BLaER1 treated with 17β-estradiol and CSF1 and Interleukin-3, amounts not matched to agents 10 nM and 100 nM (cell line): ENCODE results near the gene SMOC1.

Source experiments
- H3K27ac ChIP-seq, 11 experiments: shearing (Covaris generic); formaldehyde crosslinking; 2 replicates each; pipeline ENCODE4 v1.8.1; 2022
- H3K27me3 ChIP-seq, 11 experiments: shearing (Covaris generic); formaldehyde crosslinking; 2 replicates each; pipeline ENCODE4 v1.8.1; 2022
- H3K36me3 ChIP-seq, 11 experiments: shearing (Covaris generic); formaldehyde crosslinking; 2 replicates each; pipeline ENCODE4 v1.8.1; 2022
- H3K4me1 ChIP-seq, 10 experiments: shearing (Covaris generic); formaldehyde crosslinking; 2 replicates each; pipeline ENCODE4 v1.8.1; 2022
- H3K4me2 ChIP-seq, 11 experiments: shearing (Covaris generic); formaldehyde crosslinking; 2 replicates each; pipeline ENCODE4 v1.8.1; 2022
- H3K4me3 ChIP-seq, 10 experiments: shearing (Covaris generic); formaldehyde crosslinking; 2 replicates each; pipeline ENCODE4 v1.8.1; 2022
- H3K9ac ChIP-seq, 11 experiments: shearing (Covaris generic); formaldehyde crosslinking; 2 replicates each; pipeline ENCODE4 v1.8.1; 2022
- H3K9me3 ChIP-seq, 11 experiments: shearing (Covaris generic); formaldehyde crosslinking; replicated peaks in 1 of 11; 2 replicates each; pipeline ENCODE4 v1.8.1; 2022
- H4K20me1 ChIP-seq, 11 experiments: shearing (Covaris generic); formaldehyde crosslinking; 2 replicates each; pipeline ENCODE4 v1.8.1; 2022
- Cebpa-rat ChIP-seq, 11 experiments: shearing (Covaris generic); IDR thresholded peaks; 2 replicates each; pipeline ENCODE4 v1.8.1; 2022

Gene SMOC1

DNA sequence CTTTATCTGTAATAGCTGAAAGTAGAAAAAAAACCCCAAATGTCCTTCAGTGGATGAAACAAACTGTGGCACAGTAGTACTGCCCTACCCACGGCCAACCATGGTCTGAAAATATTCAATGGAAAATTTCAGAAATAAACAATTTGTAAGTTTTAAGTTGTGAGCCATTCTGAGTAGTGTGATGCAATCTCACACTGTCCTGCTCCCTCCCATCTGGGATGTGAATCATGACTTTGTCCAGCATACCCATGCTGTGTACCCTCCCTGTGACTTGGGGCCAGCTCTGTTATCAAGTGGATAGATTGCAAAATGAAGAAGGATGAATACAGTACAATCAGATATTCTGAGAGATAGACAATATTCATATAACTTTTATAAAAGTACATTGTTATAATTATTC is 106.2 kb downstream of the SMOC1 start:
- Histone ChIP-seq H3K4me2 (no peak overlapping the region), H3K9ac (no peak overlapping the region), H3K36me3 (no peaks in the 10 kb centered on the region), H3K27ac (no peak overlapping the region), H3K9me3 (peaks cover 0 to 6% (median 0%) of the 10 kb centered on the region in 11 experiments; a peak in 2 of 22 replicates), H3K4me3 (no peak overlapping the region), H4K20me1 (no peaks in the 10 kb centered on the region), H3K27me3 (no peaks in the 10 kb centered on the region; a peak in 1 of 22 replicates), H3K4me1 (peaks cover 13 to 20% (median 16%) of the 10 kb centered on the region in 10 experiments; a peak in 18 of 20 replicates)
- TF ChIP-seq Cebpa-rat (IDR thresholded peaks at IDR 0.05), result no peak

- H3K4me2 ChIP-seq, result peak overlapping the region; percentile 38 to 64 (median 51); a peak in 21 of 22 replicates
- H3K4me3 ChIP-seq, result no peak overlapping the region
- no peaks in the 10 kb centered on the region for H4K20me1 ChIP-seq
- no peak for TF ChIP-seq Cebpa-rat (IDR thresholded peaks at IDR 0.05)
- peaks cover 13 to 20% (median 16%) of the 10 kb centered on the region in 10 experiments; a peak in 18 of 20 replicates for H3K4me1 ChIP-seq
- H3K27me3 ChIP-seq, result no peaks in the 10 kb centered on the region; a peak in 1 of 22 replicates
- no peak overlapping the region for H3K9ac ChIP-seq
- no peaks in the 10 kb centered on the region for H3K36me3 ChIP-seq
- no peak overlapping the region; a peak in 1 of 22 replicates for H3K27ac ChIP-seq
- peaks cover 0 to 6% (median 0%) of the 10 kb centered on the region in 11 experiments; a peak in 2 of 22 replicates for H3K9me3 ChIP-seq
Observed at GRCh38 chr14:69986336-69986735, 107.1 kb downstream of the SMOC1 start.

GRCh38 chr14:69987406-69988121 is 108.3 kb downstream of the SMOC1 start:
- Histone ChIP-seq H4K20me1 (no peaks in the 10 kb centered on the region), H3K27ac (peak overlapping the region in 1 of 11 experiments; percentile 35; a peak in 1 of 22 replicates), H3K27me3 (no peaks in the 10 kb centered on the region; a peak in 1 of 22 replicates), H3K4me3 (no peak overlapping the region), H3K4me1 (peaks cover 13 to 20% (median 16%) of the 10 kb centered on the region in 10 experiments; a peak in 18 of 20 replicates), H3K4me2 (peak overlapping the region; percentile 38 to 64 (median 51); a peak in 20 of 22 replicates), H3K9ac (no peak overlapping the region), H3K9me3 (peaks cover 0 to 6% (median 0%) of the 10 kb centered on the region in 11 experiments; a peak in 2 of 22 replicates), H3K36me3 (no peaks in the 10 kb centered on the region)
- no peak for TF ChIP-seq Cebpa-rat (IDR thresholded peaks at IDR 0.05)

DNA sequence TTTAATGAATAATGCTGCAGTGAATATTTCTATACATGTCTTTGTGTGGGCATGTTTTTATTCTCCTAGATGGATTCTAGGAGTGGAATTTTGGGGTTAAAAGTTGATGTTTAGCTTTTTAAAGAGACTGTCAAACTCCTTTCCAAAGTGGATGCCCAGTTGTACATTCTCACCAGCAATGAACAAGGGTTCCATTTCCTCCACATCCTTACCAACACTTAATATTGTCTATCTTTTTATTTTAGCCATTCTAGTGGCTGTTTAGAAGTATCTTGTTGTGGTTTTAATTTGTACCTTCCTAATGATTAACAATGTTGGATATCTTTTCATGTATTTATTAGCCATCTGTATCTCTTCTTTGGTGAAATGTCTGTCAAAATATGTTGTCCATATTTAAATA is 109.8 kb downstream of the SMOC1 start:
- H3K9ac ChIP-seq, result no peak overlapping the region
- H3K4me3 ChIP-seq, result no peak overlapping the region
- no peaks in the 10 kb centered on the region for H3K27me3 ChIP-seq
- peaks cover 13 to 20% (median 16%) of the 10 kb centered on the region in 10 experiments; a peak in 18 of 20 replicates for H3K4me1 ChIP-seq
- no peaks in the 10 kb centered on the region for H4K20me1 ChIP-seq
- no peak overlapping the region for H3K4me2 ChIP-seq
- H3K9me3 ChIP-seq, result peaks cover 0 to 6% (median 0%) of the 10 kb centered on the region in 11 experiments; a peak in 2 of 22 replicates
- no peaks in the 10 kb centered on the region for H3K36me3 ChIP-seq
- H3K27ac ChIP-seq, result no peak overlapping the region
- no peak for TF ChIP-seq Cebpa-rat (IDR thresholded peaks at IDR 0.05)

DNA sequence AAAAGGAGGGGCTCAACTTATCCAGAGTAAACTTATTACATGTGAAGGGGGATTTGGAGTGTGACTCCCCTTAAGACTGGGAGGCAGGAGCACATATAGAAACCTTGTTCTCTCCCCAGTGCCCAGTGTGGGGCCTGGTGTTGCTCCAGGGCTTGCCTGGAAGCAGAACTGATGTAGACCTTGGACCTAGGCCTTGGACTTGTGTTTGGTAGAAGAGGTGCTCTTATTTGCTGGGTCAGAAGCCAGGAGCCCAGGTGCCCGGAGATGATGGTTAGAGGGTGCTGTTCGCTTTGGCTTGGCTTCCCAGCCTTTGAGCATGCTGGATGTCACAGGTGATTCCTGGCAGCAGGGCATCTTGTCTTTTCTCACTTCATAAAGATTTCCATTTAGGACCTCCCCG is 110.4 kb downstream of the SMOC1 start:
- no peaks in the 10 kb centered on the region for H3K27me3 ChIP-seq
- H3K36me3 ChIP-seq, result no peaks in the 10 kb centered on the region
- H3K27ac ChIP-seq, result no peak overlapping the region
- H3K4me3 ChIP-seq, result no peak overlapping the region
- no peak for TF ChIP-seq Cebpa-rat (IDR thresholded peaks at IDR 0.05)
- peaks cover 0 to 6% (median 0%) of the 10 kb centered on the region in 11 experiments; a peak in 2 of 22 replicates for H3K9me3 ChIP-seq
- H3K4me2 ChIP-seq, result no peak overlapping the region
- H3K4me1 ChIP-seq, result peaks cover 13 to 20% (median 16%) of the 10 kb centered on the region in 10 experiments; a peak in 18 of 20 replicates
- H3K9ac ChIP-seq, result no peak overlapping the region
- H4K20me1 ChIP-seq, result no peaks in the 10 kb centered on the region

DNA sequence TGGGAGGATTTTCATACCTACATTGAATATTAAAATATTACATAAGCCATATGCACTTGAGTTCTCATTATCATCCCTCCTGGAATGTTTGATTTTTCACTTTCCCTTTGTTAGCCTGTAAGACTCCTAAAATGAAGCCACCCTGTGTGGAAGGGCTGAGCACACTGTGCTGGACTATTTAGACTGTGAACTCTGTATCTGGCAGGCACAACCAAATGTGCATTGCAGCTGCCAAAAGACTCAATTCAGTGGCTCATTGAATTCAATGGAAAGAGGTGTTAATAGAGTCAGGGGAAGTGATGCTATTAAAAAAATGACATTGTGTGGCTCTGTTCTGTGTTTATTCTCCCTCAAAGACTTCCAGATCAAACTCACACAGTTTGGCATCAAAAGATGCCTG is 111.1 kb downstream of the SMOC1 start:
- H3K27ac ChIP-seq, result no peak overlapping the region
- no peaks in the 10 kb centered on the region for H3K36me3 ChIP-seq
- no peaks in the 10 kb centered on the region for H3K27me3 ChIP-seq
- TF ChIP-seq Cebpa-rat (IDR thresholded peaks at IDR 0.05), result no peak
- H3K4me2 ChIP-seq, result no peak overlapping the region
- H3K9me3 ChIP-seq, result peaks cover 0 to 6% (median 0%) of the 10 kb centered on the region in 11 experiments; a peak in 2 of 22 replicates
- no peaks in the 10 kb centered on the region for H4K20me1 ChIP-seq
- H3K9ac ChIP-seq, result no peak overlapping the region
- no peak overlapping the region for H3K4me3 ChIP-seq
- peaks cover 13 to 20% (median 16%) of the 10 kb centered on the region in 10 experiments; a peak in 18 of 20 replicates for H3K4me1 ChIP-seq

GRCh38 chr14:69991422-69991821 is 112.2 kb downstream of the SMOC1 start:
- H3K4me1 ChIP-seq, result peaks cover 8 to 16% (median 10%) of the 10 kb centered on the region in 10 experiments; a peak in 18 of 20 replicates
- no peaks in the 10 kb centered on the region for H3K36me3 ChIP-seq
- H3K27me3 ChIP-seq, result no peaks in the 10 kb centered on the region
- no peak overlapping the region for H3K27ac ChIP-seq
- no peak overlapping the region for H3K4me3 ChIP-seq
- H3K9me3 ChIP-seq, result peaks cover 0 to 6% (median 0%) of the 10 kb centered on the region in 11 experiments; a peak in 2 of 22 replicates
- H3K9ac ChIP-seq, result no peak overlapping the region
- TF ChIP-seq Cebpa-rat (IDR thresholded peaks at IDR 0.05), result no peak
- H3K4me2 ChIP-seq, result no peak overlapping the region
- H4K20me1 ChIP-seq, result no peaks in the 10 kb centered on the region

DNA sequence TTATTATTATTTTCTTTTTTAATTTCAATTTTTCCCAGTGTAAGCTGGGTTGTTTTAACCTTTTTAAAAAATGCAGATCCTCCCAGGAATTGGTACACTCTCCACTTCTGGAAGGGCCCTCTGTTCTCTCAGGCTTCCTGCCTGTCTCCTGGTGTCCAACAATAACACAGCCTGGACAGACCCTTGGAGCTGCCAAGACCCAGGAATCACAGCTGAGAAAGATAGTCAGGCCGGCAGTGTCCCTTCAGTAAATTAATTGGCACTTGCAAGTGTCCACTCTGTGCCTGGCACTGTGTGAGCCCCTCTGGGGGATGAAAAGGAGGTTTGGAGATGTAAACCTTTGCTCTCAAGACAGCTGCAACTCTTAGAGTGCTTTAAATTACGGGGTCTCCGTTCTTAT is 113.3 kb downstream of the SMOC1 start:
- Histone ChIP-seq H3K36me3 (no peaks in the 10 kb centered on the region), H3K4me1 (peaks cover 0 to 7% (median 0%) of the 10 kb centered on the region in 10 experiments; a peak in 2 of 20 replicates), H3K9ac (no peak overlapping the region), H3K27me3 (no peaks in the 10 kb centered on the region), H3K4me3 (no peak overlapping the region), H3K4me2 (no peak overlapping the region), H3K27ac (no peak overlapping the region), H4K20me1 (no peaks in the 10 kb centered on the region), H3K9me3 (peaks cover 0 to 6% (median 0%) of the 10 kb centered on the region in 11 experiments; a peak in 2 of 22 replicates)
- TF ChIP-seq Cebpa-rat (IDR thresholded peaks at IDR 0.05), result no peak

DNA sequence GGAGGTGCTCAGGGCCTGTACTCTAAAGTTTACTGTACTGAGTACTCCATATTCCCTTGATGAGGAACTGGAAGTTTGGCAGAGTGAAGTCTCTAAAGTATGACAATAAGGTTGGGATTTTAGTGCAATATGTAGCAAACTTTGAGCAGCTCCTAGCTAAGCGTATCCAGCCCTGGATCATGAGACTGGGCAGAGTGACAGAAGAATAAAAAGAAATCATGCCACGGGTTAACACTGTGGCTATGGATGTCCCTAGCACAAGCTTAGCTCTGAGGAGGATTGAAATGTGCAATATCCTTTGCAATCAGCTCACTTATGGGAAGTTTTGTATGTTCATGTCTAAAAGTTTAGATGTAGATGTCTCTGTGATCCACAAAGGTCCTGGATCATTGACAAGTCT is 114.1 kb downstream of the SMOC1 start:
- H3K27me3 ChIP-seq, result no peaks in the 10 kb centered on the region
- H4K20me1 ChIP-seq, result no peaks in the 10 kb centered on the region
- H3K27ac ChIP-seq, result no peak overlapping the region
- no peak overlapping the region for H3K9ac ChIP-seq
- peaks cover 0 to 6% (median 0%) of the 10 kb centered on the region in 11 experiments; a peak in 2 of 22 replicates for H3K9me3 ChIP-seq
- H3K4me3 ChIP-seq, result no peak overlapping the region
- no peak overlapping the region for H3K4me2 ChIP-seq
- peaks cover 0 to 7% (median 0%) of the 10 kb centered on the region in 10 experiments; a peak in 1 of 20 replicates for H3K4me1 ChIP-seq
- no peak for TF ChIP-seq Cebpa-rat (IDR thresholded peaks at IDR 0.05)
- no peaks in the 10 kb centered on the region for H3K36me3 ChIP-seq
